Epithelial cell of proximal tubule (primary cell): ENCODE measurements around the gene TTLL11. TPM values are rescaled to one million over a fixed set of nuclear protein-coding genes. Genes with fewer than 3 reads are reported as not detected.

Experiments
- DNase-seq: peaks from one replicate; pipeline ENCODE4 v3.0.0-alpha.2; 2011; ENCODE audit warnings: low read depth
- H3K4me3 ChIP-seq: 2 replicates; pipeline ENCODE4 v1.5.1; 2011; ENCODE audit warnings: low read depth, mild to moderate bottlenecking, low read length
- CTCF ChIP-seq: conservative IDR thresholded peaks from 2 replicates; pipeline ENCODE4 v1.5.1; 2012; ENCODE audit warnings: low read depth, mild to moderate bottlenecking, low read length
- total RNA-seq: library from RNA; depleted of rRNA; stranded (reverse); fragments of >200 nt; gene quantifications from 2 replicates; pipeline ENCODE4 v1.2.3, GENCODE V29; 2015

The TTLL11 gene
- total RNA-seq, 1 donor from 2014 or later, result 0.75 TPM

GRCh38 chr9:121786998-121787422, 306.1 kb downstream of the TTLL11 start:
- TF ChIP-seq CTCF, result no peak
- no peak for DNase-seq

GRCh38 chr9:121786543-121786948, 306.6 kb downstream of the TTLL11 start:
- no peak overlapping the region for H3K4me3 ChIP-seq
- DNase-seq, result no peak
- TF ChIP-seq CTCF, result no peak

More at GRCh38 chr9:121786998-121787422, 306.1 kb downstream of the TTLL11 start:
- no peak overlapping the region for H3K4me3 ChIP-seq

GRCh38 chr9:121785673-121786542, 307.2 kb downstream of the TTLL11 start:
- no peak for DNase-seq
- no peak overlapping the region for H3K4me3 ChIP-seq
- TF ChIP-seq CTCF, result no peak

GRCh38 chr9:121784731-121785411, 308.2 kb downstream of the TTLL11 start:
- no peak for DNase-seq
- TF ChIP-seq CTCF, result no peak
- H3K4me3 ChIP-seq, result no peak overlapping the region

GRCh38 chr9:121783521-121784507, 309.3 kb downstream of the TTLL11 start:
- no peak overlapping the region for H3K4me3 ChIP-seq
- DNase-seq, result no peak
- TF ChIP-seq CTCF, result no peak

GRCh38 chr9:121783111-121783510, 310.0 kb downstream of the TTLL11 start:
- TF ChIP-seq CTCF, result no peak
- H3K4me3 ChIP-seq, result no peak overlapping the region
- no peak for DNase-seq
